ENCODE data around the gene PDS5B. TPM values are rescaled to one million over a fixed set of nuclear protein-coding genes. Genes with fewer than 3 reads are reported as not detected.

Gene PDS5B
- total and polyA plus RNA-seq, 10 of the 15 experiments (the other 5 are each of a cell fraction or from before 2014, with no cell fraction given), result 15.4 to 55.3 (median 30.7) TPM

- TF ChIP-seq MAX (IDR thresholded peaks at IDR 0.05; ENCODE audit: low read depth, low read length) (no peak), EP300 (IDR thresholded peaks at IDR 0.05; ENCODE audit: borderline replicate concordance in 1 of 2, control insufficient read depth in 1 of 2, low read depth in 2 of 2, low read length in 2 of 2) (no peak), SIX5 (IDR thresholded peaks at IDR 0.05; ENCODE audit: low read depth, low read length, severe bottlenecking) (no peak)
These were observed 5.8 kb downstream of the PDS5B start (continued) for GRCh38 chr13:32592082-32592481.

- intact Hi-C loops (cut with micrococcal nuclease; ENCODE audit: unreplicated experiment) (no loop called here), in situ Hi-C loops (cut with MboI) (loop anchor here (25.0 kb wide), 1 partner anchor 1118 kb away; no protein-coding TSS in a partner anchor)
- ChIA-PET CTCF (interaction anchor here (0.7 to 7.3 kb wide), 4 partner anchors 13 to 56 kb away, joined by 3 to 171 read pairs (median 7); no protein-coding TSS in a partner anchor), SMC1A (ENCODE audit: uncharacterized antibody, unreplicated experiment) (interaction anchor here (0.9 to 3.0 kb wide), 2 partner anchors 13 to 56 kb away, joined by 3 to 17 read pairs; no protein-coding TSS in a partner anchor), POLR2A (interaction anchor here (1.3 kb wide), 1 partner anchor 279 kb away, joined by 3 read pairs; the partner anchor contains the start of genes BRCA2 and ZAR1L), RAD21 (ENCODE audit: unreplicated experiment) (no interaction called here)
- Histone ChIP-seq H3K4me3 (no peak overlapping the region), H3K36me3 (ENCODE audit: control insufficient read depth in 2 of 2, insufficient read depth in 2 of 2, low read length in 1 of 2) (no peaks in the 10 kb centered on the region), H3K27me3 (replicated peaks in 1 of 2; ENCODE audit: control insufficient read depth in 2 of 2, insufficient read depth in 2 of 2, low read length in 1 of 2) (no peaks in the 10 kb centered on the region), H3K79me2 (ENCODE audit: control insufficient read depth, insufficient read depth, low read length) (peaks cover 87% of the 10 kb centered on the region), H3K4me1 (ENCODE audit: control insufficient read depth, insufficient read depth, low read length) (no peaks in the 10 kb centered on the region), H3K4me2 (ENCODE audit: control insufficient read depth, insufficient read depth) (no peak overlapping the region), H2AFZ (ENCODE audit: control insufficient read depth, low read depth, low read length) (no peak overlapping the region), H4K20me1 (ENCODE audit: control insufficient read depth, insufficient read depth) (no peaks in the 10 kb centered on the region), H3K27ac (ENCODE audit: control insufficient read depth, insufficient read depth) (no peak overlapping the region), H3K9me3 (replicated peaks; ENCODE audit: control insufficient read depth, insufficient read depth, low read length) (no peaks in the 10 kb centered on the region; the same call in 1 of the 3 replicates), H3K9ac (ENCODE audit: control insufficient read depth, insufficient read depth, low read length) (no peak overlapping the region)
- no peak for FAIRE-seq
- DNase-seq (ENCODE audit: low read depth, low spot score), result no peak
- BruUV-seq (replicated peaks), result no TSS peak
- no peak for TF ChIP-seq ZBTB33 (IDR thresholded peaks at IDR 0.05)
- ATAC-seq, result no peak
These were observed 8.0 kb downstream of the PDS5B start for GRCh38 chr13:32594157-32594738.

Data from GM12878 (cell line).